ENCODE measurements around the gene PTPN1.

DNA sequence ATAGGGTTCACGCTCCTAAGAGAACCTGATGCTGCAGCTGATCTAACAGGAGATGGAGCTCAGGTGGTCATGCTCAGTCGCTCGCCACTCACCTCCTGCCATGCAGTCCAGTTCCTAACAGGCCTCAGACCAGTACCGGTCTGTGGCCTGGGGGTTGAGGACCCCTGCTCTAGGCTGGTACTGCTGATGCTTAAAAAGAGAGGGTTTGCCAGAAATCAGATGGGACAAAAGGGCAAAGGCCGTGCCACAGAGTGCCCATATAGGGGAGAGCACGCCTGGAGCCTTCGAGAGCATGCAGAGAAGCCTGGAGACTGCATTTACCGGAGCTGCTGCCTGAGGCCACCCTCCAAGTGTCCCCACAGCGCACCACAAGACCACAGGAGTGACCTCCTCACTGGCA, 75.5 kb downstream of the PTPN1 start:
- TF ChIP-seq, protein P1, sequence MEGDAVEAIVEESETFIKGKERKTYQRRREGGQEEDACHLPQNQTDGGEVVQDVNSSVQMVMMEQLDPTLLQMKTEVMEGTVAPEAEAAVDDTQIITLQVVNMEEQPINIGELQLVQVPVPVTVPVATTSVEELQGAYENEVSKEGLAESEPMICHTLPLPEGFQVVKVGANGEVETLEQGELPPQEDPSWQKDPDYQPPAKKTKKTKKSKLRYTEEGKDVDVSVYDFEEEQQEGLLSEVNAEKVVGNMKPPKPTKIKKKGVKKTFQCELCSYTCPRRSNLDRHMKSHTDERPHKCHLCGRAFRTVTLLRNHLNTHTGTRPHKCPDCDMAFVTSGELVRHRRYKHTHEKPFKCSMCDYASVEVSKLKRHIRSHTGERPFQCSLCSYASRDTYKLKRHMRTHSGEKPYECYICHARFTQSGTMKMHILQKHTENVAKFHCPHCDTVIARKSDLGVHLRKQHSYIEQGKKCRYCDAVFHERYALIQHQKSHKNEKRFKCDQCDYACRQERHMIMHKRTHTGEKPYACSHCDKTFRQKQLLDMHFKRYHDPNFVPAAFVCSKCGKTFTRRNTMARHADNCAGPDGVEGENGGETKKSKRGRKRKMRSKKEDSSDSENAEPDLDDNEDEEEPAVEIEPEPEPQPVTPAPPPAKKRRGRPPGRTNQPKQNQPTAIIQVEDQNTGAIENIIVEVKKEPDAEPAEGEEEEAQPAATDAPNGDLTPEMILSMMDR (conservative IDR thresholded peaks at IDR 0.05; ENCODE audit: low read depth, low read length) = no peak
- TF ChIP-seq POLR2A (IDR thresholded peaks at IDR 0.05; ENCODE audit: low read depth, low read length) (no peak), CEBPB (IDR thresholded peaks at IDR 0.05; ENCODE audit: low read depth, low read length) (no peak), MAZ (IDR thresholded peaks at IDR 0.05; ENCODE audit: borderline replicate concordance, low read depth, low read length) (no peak), RAD21 (IDR thresholded peaks at IDR 0.05; ENCODE audit: low read length) (no peak), MXI1 (IDR thresholded peaks at IDR 0.05; ENCODE audit: borderline replicate concordance, low read depth, low read length) (no peak)
